ENCODE results near the gene GALNT13.

GALNT13 gene

DNA sequence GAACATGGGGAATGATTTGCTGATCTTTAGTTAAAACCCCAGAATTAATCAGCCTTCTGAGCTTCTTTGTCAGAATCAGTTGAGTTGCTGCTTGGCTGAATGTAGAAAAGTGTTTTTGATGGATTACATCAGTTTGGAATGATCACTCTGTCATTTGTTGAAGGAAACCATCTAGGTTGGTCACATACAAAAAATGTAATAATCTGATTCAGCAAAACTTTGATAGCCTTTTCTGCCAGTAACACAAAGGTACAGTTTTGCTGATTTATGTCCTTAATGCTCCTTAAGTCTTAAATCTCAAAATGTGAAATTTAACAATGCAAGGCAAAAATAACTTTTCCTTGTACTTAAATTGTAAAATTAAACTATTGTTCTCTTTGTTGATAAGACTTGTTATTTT, 74.3 kb downstream of the GALNT13 start:
- no peak for DNase-seq

DNA sequence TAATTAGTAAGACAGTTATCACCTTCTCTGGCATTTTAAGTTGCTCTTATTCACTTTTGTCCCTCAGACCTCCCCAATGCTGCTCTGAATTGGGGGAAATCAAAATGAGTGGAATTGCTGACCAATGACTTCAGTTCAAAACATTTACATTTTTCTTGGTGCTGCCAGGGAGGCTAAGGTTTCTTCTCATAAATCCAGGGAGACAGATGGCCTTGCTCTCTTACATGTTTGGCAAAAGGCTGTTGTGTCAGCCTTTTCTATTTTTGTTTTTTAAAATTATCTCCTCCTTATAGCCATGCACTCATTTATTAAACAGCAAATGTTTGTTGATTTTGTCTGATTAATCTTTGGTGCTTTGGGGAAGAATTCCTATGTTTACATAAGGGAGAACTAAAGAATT, 82.0 kb downstream of the GALNT13 start:
- DNase-seq, result no peak

DNA sequence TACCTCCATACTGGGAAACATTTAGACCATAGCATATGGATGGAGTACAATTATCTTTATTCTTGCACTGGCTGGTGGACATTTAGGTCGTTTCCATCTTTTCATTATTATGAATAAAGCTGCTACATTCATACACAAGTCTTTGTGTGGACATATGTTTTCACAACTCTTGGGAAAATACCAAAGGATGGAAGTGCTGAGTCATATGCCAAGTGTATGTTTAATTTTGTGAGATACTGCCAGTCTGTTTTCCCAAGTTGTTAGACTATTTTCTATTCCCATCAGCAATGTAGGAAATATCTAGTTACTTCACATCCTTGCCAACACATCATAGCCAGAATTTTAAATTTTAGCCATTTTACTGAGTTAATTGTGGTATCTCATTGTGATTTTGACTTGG, 91.5 kb downstream of the GALNT13 start:
- DNase-seq, result no peak

DNA sequence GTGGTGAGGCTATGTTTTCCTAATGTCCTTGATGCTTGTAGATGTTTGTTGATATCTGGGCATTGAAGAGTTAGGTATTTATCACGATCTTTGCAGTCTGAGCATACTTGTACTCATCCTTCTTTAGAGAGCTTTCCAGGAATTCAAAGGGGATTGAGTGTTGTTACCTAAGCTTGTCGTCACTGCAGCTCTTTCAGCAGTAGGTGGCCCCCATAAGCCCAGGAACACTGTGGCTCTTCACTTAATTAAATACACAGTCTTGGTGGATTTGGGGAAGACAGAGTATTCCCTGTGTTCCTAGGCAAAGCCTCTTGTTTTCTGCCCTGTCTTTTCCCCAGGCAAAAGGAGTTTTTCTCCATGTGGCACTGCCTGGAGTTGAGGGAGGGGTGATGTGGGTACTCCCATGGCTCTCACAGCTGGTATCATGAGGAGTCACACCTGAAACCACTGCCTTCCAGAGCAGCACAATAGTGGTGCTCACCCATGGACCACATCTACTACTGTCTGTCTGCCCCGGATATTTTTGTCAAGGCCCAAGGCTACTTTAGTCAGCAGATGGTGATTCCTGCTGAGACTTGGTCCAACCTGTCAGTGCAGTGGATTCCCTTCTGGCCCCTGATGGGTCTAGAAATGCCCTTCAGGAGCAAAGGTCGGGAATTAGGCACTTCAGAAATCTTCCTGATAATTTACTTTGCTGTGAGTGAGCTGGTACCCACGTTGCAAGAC, 95.7 kb downstream of the GALNT13 start:
- DNase-seq, result no peak

DNA sequence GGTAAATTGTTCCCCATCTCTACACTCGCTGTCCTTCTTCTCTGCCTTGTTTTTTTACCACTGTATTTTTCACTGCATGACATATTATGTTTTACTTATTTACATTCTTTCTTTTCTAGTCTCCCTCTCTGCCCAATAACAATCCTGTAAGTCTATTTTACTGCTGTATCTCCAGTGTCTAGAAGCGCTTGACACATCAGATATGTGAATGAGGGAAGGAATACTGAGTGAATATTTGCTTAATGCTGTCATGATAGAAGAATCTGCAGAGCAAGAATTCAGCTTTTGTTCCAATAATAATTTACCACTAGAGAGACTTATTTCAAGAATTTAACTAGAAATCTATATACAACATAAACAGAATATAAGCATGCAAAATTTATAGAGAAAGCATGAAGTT, 99.5 kb downstream of the GALNT13 start:
- no peak for DNase-seq

DNA sequence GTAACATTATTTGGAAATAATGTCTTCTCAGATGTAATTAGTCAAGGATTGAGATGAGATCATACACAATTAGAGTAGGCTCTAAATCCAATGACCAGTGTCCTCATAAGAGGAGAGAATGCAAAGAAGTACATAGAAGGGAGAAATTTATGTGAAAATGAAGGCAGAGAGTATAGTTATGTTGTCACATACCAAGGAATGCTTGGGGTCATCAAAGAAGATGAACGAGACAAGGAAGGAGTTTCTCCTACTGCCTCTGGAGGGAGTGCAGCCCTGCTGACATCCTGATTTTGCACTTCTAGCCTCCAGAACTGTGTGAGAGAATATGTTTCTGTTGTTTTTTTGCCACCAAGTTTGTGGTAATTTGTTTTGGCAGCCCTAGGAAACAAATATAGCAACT, 100.1 kb downstream of the GALNT13 start:
- no peak for DNase-seq

DNA sequence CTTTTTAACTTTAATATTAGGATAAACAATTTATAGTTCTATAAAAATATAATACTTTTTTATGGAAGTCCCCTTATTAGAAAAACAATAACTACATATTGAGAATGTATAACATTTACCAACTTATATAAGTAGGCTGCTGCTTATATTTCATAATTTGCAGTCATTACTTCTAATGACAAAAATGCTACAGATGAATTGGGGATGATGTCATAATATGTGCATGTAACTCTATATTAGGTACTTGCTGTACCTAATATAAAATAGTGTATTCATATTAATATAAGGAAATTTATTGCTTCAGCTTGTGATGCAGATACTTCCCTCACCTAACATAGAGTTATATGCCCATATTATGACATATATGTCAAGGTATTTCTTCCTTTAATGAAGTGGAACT, 100.7 kb downstream of the GALNT13 start:
- DNase-seq, result no peak

DNA sequence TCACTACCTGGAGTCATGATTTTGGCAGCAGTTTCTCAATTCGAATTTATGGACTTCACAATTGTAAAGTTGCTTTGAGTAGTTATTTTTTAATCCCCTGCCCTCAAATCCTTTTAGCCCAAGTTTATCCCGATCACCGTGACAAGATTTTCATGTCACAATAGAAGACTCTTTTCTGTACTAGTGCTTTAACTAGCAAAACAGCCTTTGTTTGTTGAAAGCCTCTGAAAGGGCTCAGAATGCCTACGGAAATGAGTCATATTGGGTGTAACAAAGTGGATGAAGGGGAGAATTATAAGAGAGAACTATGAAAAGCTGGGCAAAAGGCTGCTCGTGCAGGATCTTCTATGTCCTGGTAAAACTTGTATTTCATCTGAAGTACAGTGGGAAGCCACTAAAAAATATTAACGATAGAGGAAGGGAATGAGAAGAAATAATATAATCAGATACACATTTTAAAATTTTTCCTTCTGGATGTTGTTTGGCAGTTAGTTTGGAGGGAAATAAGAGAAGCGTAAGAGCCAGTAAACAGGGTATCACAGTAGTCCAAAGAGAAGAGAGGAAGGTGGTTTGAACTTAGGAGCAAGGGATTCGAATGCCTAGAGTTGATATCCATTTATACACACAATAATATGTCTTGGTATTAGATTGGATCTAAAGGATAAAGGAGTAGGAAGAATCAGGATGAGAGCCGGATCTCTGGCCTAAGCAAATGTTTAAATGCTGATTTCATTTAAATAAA, 114.9 kb downstream of the GALNT13 start:
- DNase-seq, result no peak

DNA sequence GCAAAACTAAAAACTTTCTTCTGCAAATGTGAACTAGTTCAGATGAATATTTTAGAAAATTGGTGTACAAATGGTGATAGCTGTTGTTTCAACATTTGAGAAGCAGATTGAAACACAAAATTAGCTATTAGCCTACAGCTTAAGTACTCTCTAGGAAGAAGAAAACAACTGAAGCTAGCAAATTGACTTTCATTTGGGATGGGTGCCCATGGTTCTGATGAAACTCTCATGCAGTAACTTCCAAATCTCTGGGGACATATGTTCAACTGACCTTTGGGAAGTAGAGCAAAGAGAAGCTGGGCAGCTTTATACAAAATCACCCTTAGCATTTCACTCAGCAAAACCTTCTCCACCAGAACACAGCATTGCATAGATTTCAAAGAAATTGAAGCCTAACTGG, 119.0 kb downstream of the GALNT13 start:
- no peak for DNase-seq

DNA sequence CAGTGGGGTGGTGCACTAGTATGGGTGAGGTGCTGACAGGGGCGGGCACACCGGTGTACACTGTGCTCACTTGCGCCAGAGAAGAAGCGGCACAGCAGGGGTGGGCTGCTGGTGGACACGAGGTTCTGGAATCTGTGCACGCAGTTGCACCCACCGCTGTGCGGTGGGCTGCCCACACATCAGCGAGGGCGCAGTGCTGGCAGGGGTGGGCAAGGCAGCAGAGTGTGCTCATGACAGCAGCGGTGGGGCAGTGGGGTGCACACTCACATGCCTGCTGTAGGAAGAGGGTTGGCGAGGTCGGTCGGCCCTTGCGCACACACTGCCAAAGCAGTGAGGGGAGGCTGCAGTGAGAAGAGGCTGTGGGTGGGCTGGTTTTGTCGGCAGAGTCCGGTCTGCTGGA, 141.8 kb downstream of the GALNT13 start:
- no peak for DNase-seq

DNA sequence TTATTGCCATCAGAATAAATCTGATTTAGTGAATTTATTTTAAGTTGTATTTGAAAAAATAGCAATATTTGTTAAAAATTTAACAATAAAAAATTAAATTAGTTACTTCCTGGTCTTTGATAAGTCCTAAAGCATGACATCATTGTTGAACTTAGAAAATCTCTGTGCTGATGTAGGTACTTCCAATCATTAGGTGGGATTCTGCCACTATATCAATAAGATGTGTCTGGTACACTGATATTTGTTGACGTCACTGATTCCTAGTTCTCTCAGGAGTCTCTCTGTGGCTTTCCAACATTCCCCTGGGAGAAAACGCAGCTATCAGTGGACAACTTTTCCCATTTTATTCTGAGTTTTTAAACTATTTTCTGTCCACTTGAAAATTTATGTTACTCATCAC, 143.5 kb downstream of the GALNT13 start:
- DNase-seq, result no peak

DNA sequence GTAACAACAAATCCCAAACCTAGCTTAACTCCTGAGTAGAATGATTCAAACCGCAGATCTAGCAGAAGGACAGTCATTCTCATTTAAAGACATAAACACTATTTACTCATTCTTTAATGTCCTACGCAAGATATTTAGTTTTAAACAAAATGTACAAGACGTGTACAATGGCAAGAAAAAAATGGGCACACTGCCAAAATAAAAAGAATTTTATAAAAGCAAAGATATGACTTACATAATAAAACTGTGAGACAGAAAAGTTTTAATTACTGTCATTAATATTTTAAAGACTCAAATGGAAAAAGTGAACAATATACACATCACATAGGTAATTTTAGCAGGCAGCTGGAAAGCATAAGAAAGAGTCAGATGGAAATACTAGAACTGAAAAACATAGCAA, 157.8 kb downstream of the GALNT13 start:
- DNase-seq, result no peak

DNA sequence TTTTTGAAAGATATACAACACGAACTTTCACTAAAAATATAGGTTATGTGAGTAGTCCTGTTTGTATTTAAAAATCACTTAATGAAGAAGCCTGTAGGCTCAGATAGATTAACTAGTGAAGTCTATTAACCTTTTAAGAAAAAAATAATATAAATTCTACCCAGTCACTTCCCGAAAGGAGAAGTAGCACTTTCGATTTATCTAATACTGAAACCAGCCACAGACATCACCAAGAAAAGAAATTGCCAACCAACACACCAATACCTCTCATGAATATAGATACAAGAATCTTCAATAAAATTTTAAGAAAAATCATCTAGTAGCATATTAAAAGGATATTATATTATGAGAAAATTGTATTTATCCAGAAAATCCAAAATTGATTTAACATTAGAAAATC, 160.5 kb downstream of the GALNT13 start:
- no peak for DNase-seq

DNA sequence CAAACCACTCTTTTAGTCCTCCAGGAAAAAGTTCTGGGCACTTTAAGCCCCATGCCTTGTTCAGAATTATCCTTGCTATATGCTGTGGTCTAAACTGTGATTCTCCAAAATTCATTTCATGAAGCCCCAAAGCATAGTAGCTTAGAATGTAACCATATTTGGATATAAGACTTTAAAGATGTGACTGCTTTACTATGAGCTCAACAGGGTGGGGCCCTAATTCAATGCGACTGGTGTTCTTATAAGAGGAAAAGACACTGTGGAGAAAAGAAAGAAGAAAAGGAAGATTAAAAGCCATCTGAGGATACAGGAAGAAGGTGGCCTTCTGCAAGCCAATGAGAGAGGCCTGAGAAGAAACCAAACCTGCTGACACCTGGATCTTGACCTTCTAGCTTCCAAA, 174.8 kb downstream of the GALNT13 start:
- no peak for DNase-seq

DNA sequence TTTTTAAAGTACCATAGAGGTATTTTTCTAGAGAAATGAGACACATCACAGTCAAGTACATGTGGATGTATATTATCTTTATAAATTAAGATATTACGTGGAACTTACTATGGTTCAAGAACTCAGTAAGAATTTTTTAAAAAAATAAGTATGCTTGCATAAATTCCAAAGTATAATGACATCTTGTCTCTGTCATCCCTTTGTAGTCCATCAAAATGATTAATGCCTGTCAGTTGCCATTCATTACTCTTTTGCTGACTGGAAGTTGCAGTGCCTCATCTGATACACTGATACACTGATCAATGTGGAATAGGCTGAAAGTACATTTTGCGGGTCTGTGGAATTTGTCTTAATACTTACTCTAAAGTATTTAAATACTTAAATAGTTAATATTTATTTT, 177.2 kb downstream of the GALNT13 start:
- DNase-seq, result no peak

DNA sequence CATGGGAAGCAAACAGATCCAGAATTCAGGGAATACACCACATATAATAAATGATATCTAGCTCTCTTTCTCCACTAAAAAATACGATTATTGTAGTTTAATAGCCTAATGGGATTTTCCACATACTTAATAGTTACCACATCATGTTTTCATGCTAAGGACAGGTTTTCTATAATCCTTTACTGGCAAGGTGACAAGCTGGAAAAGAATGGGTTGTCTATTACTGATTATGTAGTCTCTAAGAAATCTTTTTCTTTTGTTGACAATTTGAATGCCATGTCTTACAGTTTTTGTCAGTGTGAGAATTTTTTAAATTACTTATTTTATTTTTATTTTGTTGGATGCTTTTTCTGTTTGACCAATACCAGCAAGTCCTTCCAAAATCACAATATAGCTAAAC, 177.8 kb downstream of the GALNT13 start:
- no peak for DNase-seq

DNA sequence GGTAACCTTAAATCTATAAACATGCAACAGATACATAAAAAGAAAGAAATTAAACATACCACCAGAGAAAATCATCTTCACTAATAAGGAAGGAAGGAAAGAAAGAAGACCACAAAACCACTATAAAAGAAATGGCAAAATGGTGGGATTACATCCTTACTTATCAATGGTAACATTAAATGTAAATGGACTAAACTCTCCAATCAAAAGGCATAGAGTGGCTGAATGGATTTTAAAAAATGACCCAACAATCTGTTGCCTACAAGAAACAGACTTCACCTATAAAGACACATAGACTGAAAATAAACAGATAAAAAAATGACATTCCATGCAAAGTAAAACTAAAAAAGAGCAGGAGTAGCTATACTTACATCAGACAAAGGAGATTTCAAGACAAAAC, 195.4 kb downstream of the GALNT13 start:
- DNase-seq, result no peak

DNA sequence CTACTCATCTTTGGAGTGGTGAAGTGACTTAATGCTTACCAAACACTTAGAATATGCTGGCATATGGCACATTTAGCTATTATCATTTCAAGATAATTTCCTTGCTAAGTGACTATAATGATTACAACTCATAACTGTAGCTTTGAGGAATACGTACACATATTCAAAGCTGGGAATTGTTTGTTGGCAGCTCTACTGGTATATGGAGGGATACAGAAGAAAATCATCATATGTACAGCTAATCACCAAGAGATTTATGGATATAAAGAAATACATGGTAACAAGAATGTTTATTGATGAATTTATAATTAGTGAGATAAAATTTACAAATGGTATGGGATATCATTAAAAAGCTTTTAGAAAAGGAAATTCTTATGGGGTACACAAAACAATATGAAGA, 207.2 kb downstream of the GALNT13 start:
- no peak for DNase-seq

DNA sequence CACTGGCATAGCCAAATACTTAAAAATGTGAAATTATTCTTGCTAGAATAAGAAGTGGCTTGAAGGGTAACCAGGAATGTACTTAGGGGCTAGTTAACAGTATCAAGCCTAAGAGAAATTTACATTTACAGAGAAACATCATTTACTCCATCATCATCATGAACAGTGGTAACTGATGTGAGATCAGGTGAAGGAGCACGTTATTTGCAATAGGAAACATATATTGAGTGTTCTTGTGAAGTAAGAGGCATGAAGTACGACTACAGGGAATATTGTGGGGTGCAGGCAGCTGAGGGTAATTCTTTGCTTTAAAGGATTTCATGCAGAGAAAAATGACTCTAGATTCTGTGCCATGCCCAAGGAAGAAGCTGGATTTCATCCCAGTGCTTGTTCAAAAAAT, 220.8 kb downstream of the GALNT13 start:
- DNase-seq, result no peak

DNA sequence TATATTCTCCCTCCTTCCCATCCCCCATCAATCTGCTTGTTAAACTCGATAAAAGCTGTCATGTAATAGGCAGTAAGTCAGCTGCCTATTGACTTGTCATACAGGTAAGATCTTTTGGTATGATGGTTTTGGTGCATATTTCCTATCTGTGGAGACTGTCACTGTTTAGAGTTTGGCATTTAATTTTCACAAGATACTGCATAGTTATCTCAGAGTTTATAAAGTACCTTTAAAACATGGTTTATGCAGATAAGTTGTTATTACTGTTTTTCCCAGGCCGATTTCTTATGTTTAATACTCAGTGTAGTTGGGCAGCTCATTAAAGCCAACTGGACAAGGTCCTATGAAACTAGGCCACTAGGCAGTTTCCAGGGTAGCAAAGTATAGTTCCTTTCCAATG, 222.1 kb downstream of the GALNT13 start:
- DNase-seq, result no peak

DNA sequence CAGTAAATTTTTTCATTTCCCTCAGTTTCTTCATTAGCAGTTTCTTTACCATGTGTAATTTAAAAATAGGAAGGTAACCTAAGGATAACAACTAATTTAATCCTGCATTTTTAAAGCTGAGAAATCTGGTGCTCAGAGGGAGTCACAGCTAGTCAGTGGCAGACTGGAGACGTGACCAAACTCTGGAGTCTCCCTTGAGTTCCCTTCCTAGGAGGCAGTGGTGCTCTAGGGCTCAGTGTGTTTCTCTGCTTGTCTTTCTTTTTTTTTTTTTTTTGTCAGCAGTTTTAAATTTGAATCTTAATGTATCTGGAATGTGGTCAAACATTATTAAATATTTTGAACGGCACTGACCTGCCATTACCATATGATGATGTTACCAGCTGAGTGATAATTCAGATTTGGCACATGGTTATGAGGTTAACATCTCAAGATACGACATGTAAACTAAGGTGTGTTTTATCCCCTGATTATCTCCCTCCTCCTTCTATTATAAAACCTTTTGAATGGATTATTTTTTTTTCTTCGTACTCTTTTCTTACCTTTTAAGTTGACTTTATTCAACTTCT, 226.2 kb downstream of the GALNT13 start:
- DNase-seq, result no peak

DNA sequence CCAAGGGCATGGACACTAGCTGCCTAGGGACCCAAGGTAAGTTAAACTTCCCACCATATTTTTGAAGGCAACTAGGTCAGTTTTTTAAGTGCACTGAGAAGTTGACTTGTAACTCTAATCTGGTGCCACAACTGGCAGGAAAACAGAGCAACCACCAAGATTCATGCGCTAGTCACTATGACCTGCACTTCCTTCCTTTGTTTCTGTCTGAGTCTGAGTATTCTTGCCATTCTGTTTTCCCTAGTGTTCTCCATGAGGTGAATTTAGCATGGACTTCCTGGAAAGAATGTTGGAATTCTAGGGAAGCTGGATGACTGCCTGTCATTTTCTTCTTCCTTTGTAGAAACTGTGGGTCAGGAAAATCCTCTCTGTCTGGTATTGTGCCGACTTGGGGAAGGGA, 249.0 kb downstream of the GALNT13 start:
- no peak for DNase-seq

DNA sequence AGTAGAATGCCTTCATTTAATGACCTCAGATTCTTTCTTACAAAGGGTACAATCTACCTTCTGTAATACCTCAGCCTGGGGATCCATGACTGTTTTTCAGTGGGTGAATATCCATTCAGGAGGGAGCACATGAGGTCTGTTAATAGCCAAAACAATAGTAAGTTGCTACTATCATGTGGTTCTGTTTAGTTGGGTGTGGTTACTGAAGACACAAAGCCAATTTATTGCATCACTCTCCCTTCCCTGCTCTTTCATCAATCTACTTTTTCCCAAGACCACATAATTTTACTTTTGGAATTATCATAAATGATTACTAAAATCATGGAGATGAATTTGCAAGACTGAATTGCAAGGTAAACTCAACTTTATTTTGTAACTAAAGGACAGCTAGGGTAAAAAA, 254.2 kb downstream of the GALNT13 start:
- no peak for DNase-seq

DNA sequence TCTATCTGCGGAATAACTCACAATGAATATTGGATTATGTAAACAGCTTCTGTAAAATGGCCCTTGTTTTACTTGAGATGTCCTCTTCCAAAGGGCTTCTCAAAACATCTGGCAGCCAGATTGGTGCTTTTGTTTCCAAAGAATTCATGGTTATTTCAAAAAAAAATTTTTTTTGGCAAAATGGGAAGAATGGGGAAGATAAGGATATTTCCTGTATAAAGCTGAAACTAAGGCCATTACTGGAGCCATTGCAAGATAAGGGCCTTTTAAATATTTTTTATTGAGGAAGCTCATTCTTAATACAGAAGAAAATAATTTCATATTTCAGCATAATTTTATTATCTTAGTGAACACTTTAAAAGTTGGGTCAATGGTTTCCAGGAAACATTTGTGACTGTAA, 259.1 kb downstream of the GALNT13 start:
- DNase-seq, result no peak

DNA sequence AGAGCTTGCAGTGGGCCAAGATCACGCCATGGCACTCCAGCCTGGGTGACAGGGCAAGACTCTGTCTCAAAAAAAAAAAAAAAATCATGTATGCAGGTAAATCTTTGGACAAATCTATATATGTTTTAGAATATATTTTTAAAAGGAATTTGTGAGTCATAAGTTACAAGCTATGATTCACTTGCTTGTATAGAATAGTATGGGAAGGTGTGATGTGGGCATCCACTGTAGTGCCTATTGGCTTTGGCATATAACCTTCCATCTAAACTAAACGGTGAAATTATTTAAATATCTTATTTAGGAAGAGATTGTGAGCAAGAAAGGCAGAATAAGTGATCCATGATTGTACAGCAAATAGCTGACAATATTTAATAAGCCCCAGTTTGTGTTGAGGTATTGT, 261.1 kb downstream of the GALNT13 start:
- no peak for DNase-seq

Measured in NCI-H2081 treated with DMSO at 0.1 percent for 48 hours (cell line).